Motor neuron (in vitro differentiated cells): Measurements from ENCODE around the gene RGS9. TPM values are rescaled to one million over a fixed set of nuclear protein-coding genes. Genes with fewer than 3 reads are reported as not detected.
A peak's percentile ranks its signal among the peaks of the same experiment; 100 is the strongest.

Source experiments
- ATAC-seq, 8 experiments: fragments of 200-7000 bp; cut with Tn5 transposase; replicated peaks in 6 of 8; 2 replicates each; pipeline ENCODE4 v1.8.0; 2021; ENCODE audit warnings: mild to moderate bottlenecking in 8 of 8, moderate library complexity in 8 of 8
- H3K27ac ChIP-seq, 2 donors: fragments of 250-450 bp; sonication (Bioruptor Pico); 2 replicates each; pipeline ENCODE4 v1.9.0; 2021; ENCODE audit warnings: antibody characterized with exemption in 2 of 2, mild to moderate bottlenecking in 2 of 2, moderate library complexity in 1 of 2
- H3K4me1 ChIP-seq, 2 donors: fragments of 250-450 bp; sonication (Bioruptor Pico); replicated peaks in 1 of 2; 2 replicates each; pipeline ENCODE4 v1.6.1; 2021; ENCODE audit warnings: antibody characterized with exemption in 2 of 2, mild to moderate bottlenecking in 2 of 2, moderate library complexity in 1 of 2
- H3K4me3 ChIP-seq, 5 donors: fragments of 250-450 bp; sonication (Bioruptor Pico); 2 replicates each; pipeline ENCODE4 v1.9.0; 2021; ENCODE audit warnings: antibody characterized with exemption in 5 of 5, mild to moderate bottlenecking in 5 of 5, moderate library complexity in 4 of 5
- WGBS, 10 experiments: fragments of 450-650 bp; shearing (Covaris generic); methylation state at CpG; one replicate each; pipeline ENCODE4 v1.0.0; 2022; 5-methylcytosine and 5-hydroxymethylcytosine counted together
- in situ Hi-C, 9 experiments: fragments of 400-800 bp; cut with MboI; loops; one replicate each; pipeline ENCODE4 v1.15.0; 2021; ENCODE audit warnings: low sequenced_read_pairs in 9 of 9, low pct_unique_long_range_greater_than_20kb in 2 of 9; ENCODE audit not compliant: unreplicated experiment in 9 of 9
- total RNA-seq, 8 experiments: library from RNA; unstranded; fragments of 300-600 nt; gene quantifications; 2 replicates each; pipeline versions ENCODE4 v1.2.3 to v1.2.4, GENCODE V29; 2022

RGS9 gene
- total RNA-seq, 8 experiments from 2014 or later: 0.46 to 52.0 (median 4.5) TPM

GRCh38 chr17:65147955-65148354 lies 10.8 kb downstream of the RGS9 start:
- in situ Hi-C loops: no loop called here
- Histone ChIP-seq H3K4me3 (no peak overlapping the region), H3K4me1 (peaks cover 11 to 18% of the 10 kb centered on the region in 2 donors), H3K27ac (no peak overlapping the region)
- peak in 2 of 8 experiments; percentile 34 to 57 for ATAC-seq
- 10 to 89% (median 54%) methylated on average over 1 to 4 of the region's 4 CpGs; no CpG with 5 or more reads in 2 of the 10 experiments for WGBS, 10 experiments

- Histone ChIP-seq H3K27ac (no peak overlapping the region), H3K4me3 (no peak overlapping the region), H3K4me1 (peaks cover 0 to 13% of the 10 kb centered on the region in 2 donors)
- in situ Hi-C loops: no loop called here
- 78 to 100% (median 93%) methylated on average over 1 to 4 of the region's 4 CpGs; no CpG with 5 or more reads in 4 of the 10 experiments for WGBS, 10 experiments
- peak in 5 of 8 experiments; percentile 25 to 92 (median 58) for ATAC-seq
Measured at GRCh38 chr17:65154770-65155589, 17.8 kb downstream of the RGS9 start.

- in situ Hi-C loops: no loop called here
- H3K4me3 ChIP-seq: no peak overlapping the region
- WGBS, 10 experiments: 14 to 88% (median 53%) methylated on average over 1 to 2 of the region's 2 CpGs; no CpG with 5 or more reads in 4 of the 10 experiments
- H3K27ac ChIP-seq: no peak overlapping the region
- peaks cover 4 to 19% of the 10 kb centered on the region in 2 donors for H3K4me1 ChIP-seq
- peak in 1 of 8 experiments; percentile 17 for ATAC-seq
Measured at GRCh38 chr17:65155622-65156021, 18.5 kb downstream of the RGS9 start.

GRCh38 chr17:65156185-65156834 lies 19.1 kb downstream of the RGS9 start:
- WGBS, 10 experiments: 68 to 100% (median 94%) methylated on average over 3 to 14 of the region's 21 CpGs; no CpG with 5 or more reads in 2 of the 10 experiments

GRCh38 chr17:65156835-65157565 lies 19.8 kb downstream of the RGS9 start:
- in situ Hi-C loops: no loop called here
- Histone ChIP-seq H3K4me1 (peaks cover 10 to 25% of the 10 kb centered on the region in 2 donors), H3K4me3 (no peak overlapping the region), H3K27ac (no peak overlapping the region)
- ATAC-seq: no peak
- WGBS, 10 experiments: 70 to 100% (median 92%) methylated on average over 1 to 11 of the region's 14 CpGs; no CpG with 5 or more reads in 2 of the 10 experiments

More at GRCh38 chr17:65156185-65156834, 19.1 kb downstream of the RGS9 start:
- Histone ChIP-seq H3K4me3 (no peak overlapping the region), H3K27ac (no peak overlapping the region), H3K4me1 (peaks cover 10 to 25% of the 10 kb centered on the region in 2 donors)
- no peak for ATAC-seq
- in situ Hi-C loops: no loop called here

GRCh38 chr17:65158041-65158440 lies 20.9 kb downstream of the RGS9 start:
- in situ Hi-C loops: no loop called here
- no peak overlapping the region for H3K4me3 ChIP-seq
- no peak overlapping the region for H3K27ac ChIP-seq
- whole genome bisulfite sequencing, 10 experiments: 69 to 100% (median 86%) methylated on average over 2 to 10 of the region's 11 CpGs
- peaks cover 10 to 25% of the 10 kb centered on the region in 2 donors for H3K4me1 ChIP-seq
- no peak for ATAC-seq

- in situ Hi-C loops: no loop called here
Measured at GRCh38 chr17:65158622-65159021, 21.5 kb downstream of the RGS9 start.

GRCh38 chr17:65160516-65160915 lies 23.3 kb downstream of the RGS9 start:
- Histone ChIP-seq H3K27ac (no peak overlapping the region), H3K4me3 (no peak overlapping the region), H3K4me1 (peaks cover 10 to 14% of the 10 kb centered on the region in 2 donors)
- ATAC-seq: peak in 1 of 8 experiments; percentile 56
- in situ Hi-C loops: no loop called here
- 57 to 100% (median 79%) methylated on average over 1 to 6 of the region's 6 CpGs; no CpG with 5 or more reads in 3 of the 10 experiments for WGBS, 10 experiments

More at GRCh38 chr17:65158622-65159021, 21.5 kb downstream of the RGS9 start:
- H3K4me1 ChIP-seq: peaks cover 10 to 25% of the 10 kb centered on the region in 2 donors
- 0 to 67% (median 26%) methylated on average over 1 to 2 of the region's 2 CpGs; no CpG with 5 or more reads in 6 of the 10 experiments for WGBS, 10 experiments
- H3K27ac ChIP-seq: no peak overlapping the region
- no peak for ATAC-seq
- no peak overlapping the region for H3K4me3 ChIP-seq

- ATAC-seq: peak; percentile 55 to 98 (median 68)
- H3K27ac ChIP-seq: no peak overlapping the region
- in situ Hi-C loops: no loop called here
- 17 to 71% (median 40%) methylated on average over 1 to 3 of the region's 5 CpGs; no CpG with 5 or more reads in 5 of the 10 experiments for WGBS, 10 experiments
- no peak overlapping the region for H3K4me3 ChIP-seq
- H3K4me1 ChIP-seq: peaks cover 20 to 21% of the 10 kb centered on the region in 2 donors
Measured at GRCh38 chr17:65163990-65164495, 26.9 kb downstream of the RGS9 start.

- 66 to 95% (median 87%) methylated on average over 3 to 16 of the region's 16 CpGs; no CpG with 5 or more reads in 3 of the 10 experiments for WGBS, 10 experiments
- Histone ChIP-seq H3K4me1 (peaks cover 9 to 10% of the 10 kb centered on the region in 2 donors), H3K4me3 (no peak overlapping the region), H3K27ac (no peak overlapping the region)
- in situ Hi-C loops: no loop called here
- peak in 5 of 8 experiments; percentile 55 to 77 (median 77) for ATAC-seq
Measured at GRCh38 chr17:65166787-65167186, 29.6 kb downstream of the RGS9 start.

- Histone ChIP-seq H3K4me3 (no peak overlapping the region), H3K4me1 (peaks cover 10 to 11% of the 10 kb centered on the region in 2 donors), H3K27ac (no peak overlapping the region)
- in situ Hi-C loops: no loop called here
- ATAC-seq: no peak
- WGBS, 10 experiments: 34 to 100% (median 86%) methylated on average over 1 to 6 of the region's 8 CpGs; no CpG with 5 or more reads in 6 of the 10 experiments
Measured at GRCh38 chr17:65167566-65167965, 30.4 kb downstream of the RGS9 start.

GRCh38 chr17:65169691-65170090 lies 32.5 kb downstream of the RGS9 start:
- in situ Hi-C loops: no loop called here
- Histone ChIP-seq H3K4me1 (peaks cover 14 to 25% of the 10 kb centered on the region in 2 donors), H3K27ac (no peak overlapping the region), H3K4me3 (no peak overlapping the region)
- ATAC-seq: no peak
- 80 to 100% (median 92%) methylated on average over 1 to 2 of the region's 3 CpGs; no CpG with 5 or more reads in 4 of the 10 experiments for WGBS, 10 experiments
